Globus pallidus (tissue), 1 donor: ENCODE measurements around the gene ZBTB4.
A peak's percentile ranks its signal among the peaks of the same experiment; 100 is the strongest.

Experiments used
- DNase-seq: peaks from one replicate; pipeline ENCODE4 v3.0.0-alpha.2; 2015; ENCODE audit warnings: low spot score

The ZBTB4 gene

DNA sequence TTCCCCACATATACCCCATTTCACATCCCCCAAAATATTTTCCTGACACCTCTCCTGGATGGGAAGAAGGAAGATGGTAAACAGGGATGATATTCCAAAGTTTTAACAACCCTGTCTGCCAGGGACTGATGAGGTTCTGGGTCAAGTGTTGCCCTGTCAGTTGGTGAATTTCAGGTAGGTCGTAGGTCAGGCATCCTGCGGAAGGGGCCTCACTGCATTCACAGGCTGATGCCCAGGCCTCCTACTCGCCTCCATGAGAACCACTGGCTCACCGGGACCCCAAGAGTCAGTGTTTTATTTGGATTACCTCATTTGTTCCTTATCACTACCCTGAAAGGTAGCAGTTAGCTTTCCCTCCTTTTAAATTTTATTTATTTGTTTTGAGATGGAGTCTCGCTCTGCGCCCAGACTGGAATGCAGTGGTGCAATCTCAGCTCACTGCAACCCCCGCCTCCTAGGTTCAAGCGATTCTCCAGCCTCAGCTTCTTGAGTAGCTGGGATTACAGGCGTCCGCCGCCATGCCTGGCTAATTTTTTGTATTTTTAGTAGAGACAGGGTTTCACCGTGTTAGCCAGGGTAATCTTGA, 10.5 kb downstream of the ZBTB4 start:
- no peak for DNase-seq

DNA sequence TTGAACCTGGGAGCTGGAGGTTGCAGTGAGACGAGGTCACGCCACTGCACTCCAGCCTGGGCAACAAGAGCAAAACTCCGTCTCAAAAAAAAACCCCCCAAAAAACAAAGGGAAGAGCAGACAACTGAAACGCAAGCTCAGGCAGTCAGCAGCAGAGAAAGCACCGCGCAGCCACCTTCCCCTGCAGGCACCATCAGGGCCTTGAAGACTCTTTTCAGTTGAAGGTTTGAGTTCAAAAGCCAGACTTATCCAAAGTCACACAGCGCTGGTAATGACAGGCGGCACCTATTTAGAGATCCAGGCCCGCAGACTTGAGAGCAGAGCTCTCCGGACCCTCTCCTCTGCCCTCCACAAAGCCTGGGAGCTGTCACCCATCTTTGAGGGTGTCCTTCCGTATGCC, 11.1 kb downstream of the ZBTB4 start:
- DNase-seq: no peak

DNA sequence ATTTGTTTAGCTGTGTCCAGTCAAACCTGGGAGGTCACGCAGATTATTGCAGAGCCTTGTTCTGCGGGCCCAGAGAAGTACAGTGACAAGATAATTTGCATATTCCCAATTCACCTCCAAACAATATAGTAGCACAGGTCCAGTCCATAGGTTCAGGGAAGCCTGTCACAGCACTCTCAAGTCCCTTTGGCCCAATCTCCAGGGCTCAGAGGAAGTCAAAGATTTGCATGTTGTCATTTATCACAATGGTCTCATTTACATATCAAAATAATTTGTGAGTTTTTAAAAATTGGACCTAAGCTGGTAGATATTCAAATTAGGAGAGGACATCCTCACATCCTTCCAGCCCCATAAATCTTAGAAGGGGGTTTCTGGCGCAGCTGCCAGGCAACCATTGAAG, 11.9 kb downstream of the ZBTB4 start:
- no peak for DNase-seq

DNA sequence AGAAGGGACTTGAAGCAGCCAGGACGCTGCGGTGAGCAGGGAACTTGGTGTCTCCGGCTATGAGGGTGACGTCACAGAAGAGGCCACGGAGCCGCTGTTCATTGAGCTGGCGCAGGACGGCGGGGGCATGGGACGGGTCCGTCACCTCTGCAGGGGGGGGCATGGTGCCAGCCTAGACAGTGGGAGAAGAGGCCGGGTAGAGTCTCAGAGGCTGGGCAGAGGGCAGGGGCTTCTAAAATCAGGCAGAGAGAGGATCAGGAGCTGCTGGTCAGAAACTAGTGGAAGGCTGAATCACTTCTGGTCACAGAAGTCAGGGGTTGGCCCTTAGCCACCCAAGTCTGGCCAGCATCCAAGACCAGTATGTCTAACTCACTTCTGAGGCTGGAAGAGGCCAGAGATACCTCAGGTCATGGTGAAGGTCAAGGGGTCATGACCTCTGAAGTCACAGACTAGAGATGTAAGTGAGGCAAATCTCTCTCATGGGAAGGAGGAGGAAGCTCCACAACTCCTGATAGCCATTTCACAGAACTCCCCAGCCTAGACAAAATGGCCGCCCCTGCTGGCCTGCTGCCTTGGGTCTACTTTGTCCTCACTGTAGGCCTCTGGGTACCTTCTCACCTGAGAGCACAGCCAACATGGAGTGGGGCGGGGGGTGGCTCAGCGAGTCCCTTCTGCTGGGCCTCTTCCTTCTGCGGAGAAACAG, 12.6 kb downstream of the ZBTB4 start:
- peak; percentile 33 for DNase-seq

DNA sequence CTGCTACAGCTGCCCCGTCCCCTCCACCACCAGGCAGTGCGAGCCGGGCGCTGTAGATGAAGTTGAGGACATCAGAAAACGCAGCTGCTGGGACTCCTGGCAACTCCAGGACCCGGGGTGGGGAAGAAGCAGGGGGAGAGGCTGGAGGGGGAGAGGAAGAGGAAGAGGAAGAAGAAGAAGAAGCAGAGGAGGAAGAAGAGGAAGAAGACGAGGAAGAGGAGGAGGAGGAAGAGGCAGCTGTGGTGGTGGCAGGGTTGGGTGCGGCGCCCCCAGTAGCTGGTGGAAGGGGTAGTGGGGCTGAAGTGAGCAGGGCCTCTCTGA, 13.2 kb downstream of the ZBTB4 start:
- DNase-seq: no peak

DNA sequence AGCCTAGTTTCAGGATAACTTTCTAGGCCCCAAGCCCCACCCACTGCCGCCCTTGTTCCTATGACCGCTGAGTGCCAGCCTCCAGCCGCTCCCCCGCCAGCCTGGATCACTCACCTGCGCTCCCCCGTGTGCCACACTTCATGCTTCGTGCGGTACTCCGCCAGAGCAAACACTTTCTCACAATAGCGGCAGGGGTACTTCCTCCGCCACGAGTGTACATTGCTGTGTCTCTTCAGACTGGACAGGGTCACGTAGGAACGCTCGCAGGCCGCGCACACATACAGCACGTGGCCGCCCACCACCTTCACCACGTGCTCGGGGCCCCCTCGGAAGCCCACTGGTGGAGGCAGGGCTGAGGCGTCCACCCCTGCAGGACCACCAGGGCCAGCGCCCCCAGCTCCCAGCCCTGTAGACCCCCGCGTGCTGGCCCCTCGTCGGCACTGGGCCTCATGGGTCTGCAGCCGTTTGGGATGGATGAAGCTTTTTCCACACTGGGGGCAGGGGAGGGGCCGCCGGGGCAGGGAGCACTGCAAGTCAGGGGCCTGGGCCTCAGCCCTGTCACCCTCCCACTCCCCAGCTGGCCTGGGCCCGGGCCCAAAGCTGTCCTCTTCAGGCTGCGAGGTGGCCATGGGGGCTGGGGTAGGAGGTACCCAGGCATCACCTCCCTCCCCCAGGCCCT, 13.7 kb downstream of the ZBTB4 start:
- DNase-seq: no peak

DNA sequence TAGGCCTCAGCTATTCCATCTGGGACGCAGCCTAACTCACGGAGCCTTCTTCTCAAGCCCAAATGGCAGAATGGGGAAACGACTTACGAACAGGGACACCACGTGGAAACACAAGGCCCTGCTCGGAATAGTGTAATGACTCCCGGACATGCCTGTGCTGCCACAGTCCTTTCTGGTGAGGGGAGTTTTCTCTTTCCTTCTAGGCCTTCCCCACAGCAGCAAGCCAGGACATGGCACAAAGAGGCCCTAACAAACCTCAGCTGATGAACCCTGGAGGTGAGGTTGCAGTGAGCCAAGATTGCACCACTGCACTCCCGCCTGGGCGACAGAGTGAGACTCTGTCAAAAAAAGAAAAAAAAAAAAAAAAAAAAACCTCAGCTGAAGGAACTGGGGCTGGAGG, 15.3 kb downstream of the ZBTB4 start:
- no peak for DNase-seq

DNA sequence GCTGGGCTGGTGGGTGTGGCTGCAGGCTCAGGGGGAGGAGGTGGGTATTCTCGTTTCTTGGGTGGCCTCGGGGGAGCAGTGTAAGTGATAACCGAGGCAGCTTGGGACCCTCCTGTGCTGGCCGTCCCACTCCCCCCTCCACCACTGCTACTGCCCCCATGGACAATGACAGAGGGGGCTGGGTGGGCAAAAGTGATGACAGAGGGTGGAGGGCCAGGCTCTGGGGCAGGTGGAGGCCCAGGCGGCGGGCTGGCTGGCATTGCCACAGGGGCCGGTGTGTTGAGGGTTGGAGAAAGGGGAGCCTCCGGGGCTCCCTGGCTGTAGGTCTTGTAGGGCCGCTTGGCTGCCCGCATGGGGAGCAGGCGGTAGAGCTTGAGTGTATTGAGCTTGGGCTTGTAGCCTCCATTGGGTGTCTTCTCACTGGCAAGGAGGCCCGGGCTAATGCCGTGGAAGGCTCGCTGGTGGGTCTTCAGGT, 16.0 kb downstream of the ZBTB4 start:
- DNase-seq: no peak

DNA sequence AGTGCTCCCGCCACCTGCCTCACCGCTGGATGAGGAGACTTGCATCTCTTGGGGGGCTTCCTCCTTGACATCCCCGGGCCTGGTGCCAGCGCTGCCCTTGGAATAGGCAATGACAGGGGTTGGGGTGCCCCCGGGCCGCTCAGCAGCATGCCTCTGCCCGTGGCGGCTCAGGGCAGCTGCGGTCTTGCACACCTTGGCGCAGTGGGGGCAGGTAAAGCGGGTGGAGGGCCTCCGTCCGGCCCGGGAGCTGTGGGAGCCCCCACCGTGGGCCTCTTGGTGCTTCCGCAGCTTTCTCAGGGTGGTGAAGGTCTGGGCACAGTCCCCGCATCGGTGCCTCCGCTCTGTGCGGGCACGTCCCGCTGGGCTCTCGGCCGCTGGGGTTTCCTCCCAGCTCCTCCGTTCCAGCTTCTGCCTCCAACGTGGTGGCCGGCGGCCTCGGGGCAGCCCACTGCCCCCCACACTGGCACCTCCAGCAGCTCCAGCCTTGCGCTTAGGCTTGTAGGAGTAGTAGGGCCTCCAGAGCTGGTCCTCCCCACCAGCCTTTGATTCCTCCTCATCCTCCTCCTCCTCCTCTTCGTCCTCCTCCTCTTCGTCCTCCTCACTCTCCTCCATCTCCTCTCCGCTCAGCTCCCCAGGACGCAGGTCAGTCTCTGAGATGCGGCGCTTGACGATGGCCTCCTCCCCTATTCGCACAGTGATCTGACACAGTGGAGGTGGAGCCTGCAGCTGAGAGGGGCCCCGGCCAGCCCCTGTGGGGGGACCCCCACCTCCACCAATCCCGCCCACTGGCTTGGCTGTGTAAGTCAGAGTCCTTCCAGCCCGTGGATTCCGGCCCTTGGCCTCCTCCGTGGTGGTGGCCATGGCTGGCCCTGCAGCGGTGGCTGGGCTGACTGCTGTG, 16.7 kb downstream of the ZBTB4 start:
- no peak for DNase-seq

DNA sequence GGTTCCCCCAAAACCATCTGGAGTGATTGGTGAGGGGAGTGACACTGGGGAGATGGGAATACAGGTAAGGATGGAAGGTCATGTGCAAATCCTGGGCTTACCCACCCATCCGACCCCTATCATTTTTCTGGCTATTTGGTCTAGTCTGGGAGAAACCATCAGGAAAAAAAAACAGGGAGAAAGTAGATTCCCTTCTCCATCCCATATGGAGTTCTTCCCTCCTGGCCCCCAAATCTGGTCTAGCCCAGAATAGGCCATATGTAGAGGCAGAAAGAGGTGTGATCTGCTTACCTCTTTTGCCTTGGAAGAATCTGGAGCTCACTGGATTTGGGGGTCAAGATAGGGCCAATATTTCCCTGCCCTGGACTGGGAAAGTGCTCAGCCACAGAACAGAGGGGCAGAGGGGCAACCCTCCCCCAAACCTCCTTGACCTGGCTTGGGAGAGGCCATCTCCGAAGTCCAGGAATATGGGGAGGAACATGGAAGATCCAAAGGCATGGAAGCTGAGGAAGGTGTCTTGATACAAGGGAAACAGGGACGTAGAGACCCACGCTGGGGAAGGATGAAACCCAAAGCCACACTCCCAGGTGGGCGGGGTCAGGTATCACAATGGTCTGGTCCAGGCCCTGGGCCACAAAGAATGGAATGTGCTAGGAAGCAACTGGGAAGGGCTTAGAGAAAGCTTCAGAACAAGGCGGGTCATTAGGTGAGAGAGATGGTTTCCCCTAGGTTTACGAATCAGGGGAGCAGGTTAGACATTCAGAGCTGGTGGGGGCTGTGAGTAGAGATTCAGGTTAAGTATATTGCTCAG, 18.4 kb downstream of the ZBTB4 start:
- no peak for DNase-seq

DNA sequence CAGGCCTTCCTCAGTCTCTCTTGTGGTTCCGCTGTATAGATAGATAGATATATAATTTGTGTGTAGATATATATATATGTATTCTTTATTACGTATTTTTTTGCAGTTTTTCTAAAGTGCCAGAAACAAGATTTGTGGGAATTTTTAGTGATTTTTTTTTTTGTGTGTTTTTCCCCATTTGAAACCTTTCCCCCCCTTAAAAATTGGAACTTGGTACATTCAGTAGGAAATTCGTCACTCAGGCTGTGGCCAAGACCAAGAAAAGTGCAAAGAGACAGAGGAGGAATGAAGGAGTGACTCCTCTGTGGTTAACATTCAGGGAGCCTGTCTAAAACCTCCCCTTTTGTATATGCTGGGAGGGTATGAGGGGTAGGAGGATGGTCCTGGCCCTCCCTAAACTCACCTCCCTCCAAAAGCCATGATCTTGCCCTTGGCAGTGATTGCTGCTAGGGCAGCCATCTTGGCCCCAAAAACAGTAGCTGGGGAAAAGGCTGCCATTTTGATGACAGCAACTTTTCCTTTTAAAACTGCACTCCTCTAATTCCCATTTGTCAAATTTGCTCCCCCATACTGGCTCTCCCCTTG, 19.4 kb downstream of the ZBTB4 start:
- no peak for DNase-seq

DNA sequence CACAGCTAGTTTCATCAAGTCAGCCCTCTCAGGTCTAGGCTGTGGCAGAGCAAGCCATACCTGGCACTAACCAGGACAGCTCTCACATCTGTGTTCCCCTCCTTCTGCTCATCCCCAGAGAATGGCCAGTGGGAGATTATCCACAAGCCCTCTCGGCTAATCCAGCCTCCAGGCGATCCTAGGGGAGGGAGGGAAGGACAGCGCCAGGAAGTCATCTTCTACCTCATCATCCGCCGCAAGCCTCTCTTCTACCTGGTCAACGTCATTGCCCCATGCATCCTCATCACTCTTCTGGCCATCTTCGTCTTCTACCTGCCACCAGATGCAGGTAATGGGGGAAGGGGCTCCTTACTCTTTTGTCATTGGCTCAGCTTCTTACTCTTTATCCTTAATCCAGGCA, 31.0 kb downstream of the ZBTB4 start:
- DNase-seq: no peak

DNA sequence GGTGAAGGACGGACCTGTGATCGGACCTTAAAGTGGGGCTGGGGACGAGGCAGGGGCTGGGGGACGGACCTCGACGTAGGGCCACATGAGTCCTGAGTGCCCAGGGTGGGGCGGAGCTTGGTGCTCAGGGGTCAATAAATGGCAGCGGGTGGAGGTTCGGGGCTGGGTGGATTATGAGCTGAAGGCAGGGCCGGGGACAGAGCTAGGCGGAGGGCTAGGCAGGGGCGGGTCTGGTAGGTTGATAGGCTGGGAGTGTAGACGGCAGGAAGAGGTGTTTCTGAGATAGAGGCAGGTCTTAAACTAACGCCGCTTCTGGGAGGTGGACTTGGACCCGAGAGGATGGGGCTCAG, 33.8 kb downstream of the ZBTB4 start:
- DNase-seq: no peak

DNA sequence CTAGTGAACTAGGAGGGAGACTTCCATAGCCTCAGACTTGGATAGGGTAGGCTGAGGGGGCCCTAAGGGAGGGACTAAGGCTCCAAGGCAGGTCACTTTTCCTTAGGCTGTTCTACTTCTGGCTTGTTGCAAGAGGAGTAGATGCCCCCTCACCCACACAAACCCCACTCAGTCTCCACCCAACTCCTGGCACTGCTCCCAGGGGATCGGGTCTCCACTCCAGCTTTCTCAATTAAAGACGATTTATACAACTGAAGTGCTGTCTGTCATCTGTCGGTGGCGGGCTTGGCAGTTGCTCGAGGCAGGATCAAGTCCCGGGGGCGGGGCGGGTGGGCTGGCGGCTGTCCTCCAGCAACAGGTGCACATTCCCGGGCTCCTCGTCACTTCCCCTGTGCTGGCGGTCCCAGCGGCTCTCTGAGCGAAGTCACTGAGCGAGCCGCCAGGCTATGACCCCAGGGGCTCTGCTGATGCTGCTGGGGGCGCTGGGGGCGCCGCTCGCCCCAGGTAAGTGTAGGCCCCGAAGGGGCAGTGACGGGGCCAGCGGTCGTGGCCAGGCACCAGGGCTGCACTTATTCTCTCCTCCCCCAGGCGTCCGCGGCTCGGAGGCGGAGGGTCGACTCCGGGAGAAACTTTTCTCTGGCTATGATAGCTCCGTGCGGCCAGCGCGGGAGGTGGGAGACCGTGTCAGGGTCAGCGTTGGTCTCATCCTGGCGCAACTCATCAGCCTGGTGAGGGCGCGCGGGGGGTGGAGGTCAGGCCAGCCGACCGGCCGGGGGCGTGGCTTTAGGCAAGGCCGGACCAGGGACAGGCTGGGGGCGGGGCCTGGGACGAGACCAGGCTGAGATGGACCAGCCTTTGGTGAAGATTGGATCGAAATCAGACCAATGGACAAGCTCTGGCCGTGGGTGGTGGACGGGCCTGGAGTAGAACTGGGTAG, 34.5 kb downstream of the ZBTB4 start, which contains the start of gene CHRNB1:
Gene CHRNB1, plus strand, starts transcription at position 380 of the 937 bp plus-strand sequence. Its CDS starts 67 bp downstream, at position 447.
- peak; percentile 84 for DNase-seq

DNA sequence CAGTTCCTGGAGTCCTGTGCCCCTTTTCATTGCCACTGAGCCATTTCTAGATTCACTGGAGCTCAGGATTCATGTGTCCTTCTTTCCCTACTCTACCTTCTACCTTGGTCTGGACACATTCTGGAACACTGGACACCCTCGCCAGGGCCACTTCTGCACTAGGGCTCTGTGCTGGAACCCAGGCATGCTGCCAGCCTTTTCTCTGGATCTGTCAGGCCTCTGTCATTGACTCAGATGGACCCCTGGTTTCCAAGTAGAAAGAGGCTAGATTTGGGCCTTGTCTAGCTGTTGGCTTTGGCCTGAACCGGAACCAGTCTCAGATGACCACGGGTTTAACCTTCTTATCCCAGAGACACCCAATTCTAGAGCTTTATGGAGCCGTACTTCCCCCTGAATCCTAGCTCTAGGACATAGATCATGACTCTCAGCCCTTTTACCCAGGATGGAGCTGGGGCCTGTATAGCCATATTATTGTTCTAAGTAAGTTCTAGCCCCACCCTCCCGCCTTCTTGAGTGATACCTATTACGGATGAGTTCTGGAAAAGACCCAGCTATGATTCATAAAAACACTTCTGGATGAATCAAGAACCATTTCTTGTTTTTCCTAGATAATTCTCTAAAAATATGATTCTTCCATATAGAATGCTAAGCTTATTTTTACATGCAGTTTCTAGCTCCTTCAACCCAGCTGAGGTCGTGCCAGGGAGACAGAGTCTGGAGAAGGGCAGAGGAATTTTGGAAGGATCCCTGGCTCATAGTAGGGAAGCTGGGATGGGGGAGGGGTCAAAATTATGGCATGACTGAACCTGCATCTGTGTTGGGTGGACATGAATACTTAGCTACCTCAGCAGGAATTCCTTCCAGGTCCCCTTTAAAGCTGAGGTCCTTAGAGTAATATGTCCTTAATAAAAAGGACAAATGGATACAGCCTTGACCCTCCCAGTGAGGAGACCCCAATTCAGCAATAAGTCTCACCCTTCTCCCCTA, 35.6 kb downstream of the ZBTB4 start:
- DNase-seq: no peak

DNA sequence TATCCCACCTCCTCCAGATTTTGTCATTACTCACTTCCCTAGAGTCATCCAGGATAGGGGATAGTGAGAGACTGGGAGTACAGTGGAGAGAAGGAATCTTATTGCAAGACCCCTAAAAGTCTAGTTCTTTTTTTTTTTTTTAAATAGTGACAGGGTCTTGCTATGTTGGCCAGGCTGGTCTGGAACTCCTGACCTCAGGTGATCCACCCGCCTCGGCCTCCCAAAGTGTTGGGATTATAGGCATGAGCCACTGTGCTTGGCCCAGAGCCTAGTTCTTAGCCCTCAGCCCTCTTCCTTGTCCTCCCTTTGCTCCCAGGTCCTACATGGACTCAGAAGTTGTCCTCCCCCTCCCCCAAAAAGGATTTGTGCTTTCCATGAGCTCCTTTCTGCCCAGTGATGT, 37.3 kb downstream of the ZBTB4 start:
- no peak for DNase-seq

DNA sequence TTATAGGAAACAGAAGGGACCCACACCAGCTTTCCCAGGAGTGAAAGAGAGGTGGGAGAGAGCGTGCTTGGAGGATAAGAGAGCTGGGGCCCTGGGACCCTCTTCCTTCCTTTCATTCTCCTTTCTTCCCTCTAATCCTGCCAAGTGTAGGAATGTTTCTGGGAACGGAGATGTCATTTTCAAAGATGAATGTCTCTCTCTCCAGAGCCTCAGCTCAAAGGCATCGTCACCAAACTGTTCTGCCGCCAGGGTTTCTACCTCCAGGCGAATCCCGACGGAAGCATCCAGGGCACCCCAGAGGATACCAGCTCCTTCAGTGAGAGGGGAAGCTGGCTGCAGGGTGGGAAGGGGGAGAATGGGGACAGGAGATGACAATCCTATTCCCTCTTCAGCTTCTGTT, 38.2 kb downstream of the ZBTB4 start:
- DNase-seq: no peak

DNA sequence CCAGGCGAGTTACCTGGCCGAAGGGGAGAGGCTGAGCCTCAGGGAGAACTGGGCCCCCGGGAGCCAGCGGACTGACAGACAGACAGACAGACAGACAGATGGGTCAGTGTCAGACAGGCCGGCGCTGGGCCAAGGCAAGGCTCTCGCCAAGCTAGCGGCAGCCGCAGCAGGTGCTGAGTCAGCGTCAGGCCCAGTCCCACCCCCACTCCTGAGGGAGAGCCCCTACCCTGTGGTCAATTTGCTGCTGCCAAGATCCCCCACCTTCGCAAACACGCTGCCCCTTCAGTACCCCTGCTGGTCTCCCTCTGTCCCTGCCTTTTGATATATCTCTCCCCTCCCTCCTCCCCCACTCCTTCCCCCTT, 38.6 kb downstream of the ZBTB4 start:
- no peak for DNase-seq
